Neural progenitor cell (in vitro differentiated cells): ENCODE measurements around the gene NHSL1. TPM values are rescaled to one million over a fixed set of nuclear protein-coding genes. Genes with fewer than 3 reads are reported as not detected.

Experiments
- DNase-seq: peaks from one replicate; pipeline ENCODE4 v3.0.0-alpha.2; 2016; ENCODE audit warnings: low spot score
- H2AFZ ChIP-seq: fragments of 200-600 bp; sonication (generic); replicated peaks from 2 replicates; pipeline ENCODE4 v1.6.1; 2016; ENCODE audit warnings: antibody characterized with exemption
- H3F3A ChIP-seq: fragments of 200-600 bp; sonication (generic); 2 replicates; pipeline ENCODE4 v1.6.1; 2016; ENCODE audit warnings: antibody characterized with exemption, low read depth
- H3K27ac ChIP-seq: fragments of 200-600 bp; sonication (generic); 2 replicates; pipeline ENCODE4 v1.5.1; 2016; ENCODE audit warnings: mild to moderate bottlenecking
- H3K27me3 ChIP-seq: fragments of 200-600 bp; sonication (generic); 2 replicates; pipeline ENCODE4 v1.6.1; 2016; ENCODE audit warnings: mild to moderate bottlenecking, moderate library complexity
- H3K36me3 ChIP-seq: fragments of 200-600 bp; sonication (generic); 2 replicates; pipeline ENCODE4 v1.5.1; 2016
- H3K4me1 ChIP-seq: fragments of 200-600 bp; sonication (generic); 2 replicates; pipeline ENCODE4 v1.6.1; 2016; ENCODE audit warnings: mixed run types
- H3K4me2 ChIP-seq: fragments of 200-600 bp; sonication (generic); 2 replicates; pipeline ENCODE4 v1.6.1; 2016
- H3K4me3 ChIP-seq: fragments of 200-600 bp; sonication (generic); 2 replicates; pipeline ENCODE4 v1.5.1; 2016
- H3K79me2 ChIP-seq: fragments of 200-600 bp; sonication (generic); 2 replicates; pipeline ENCODE4 v1.6.1; 2016; ENCODE audit warnings: low read depth
- H3K9ac ChIP-seq: fragments of 200-600 bp; sonication (generic); 2 replicates; pipeline ENCODE4 v1.6.1; 2016
- H3K9me3 ChIP-seq: fragments of 200-600 bp; sonication (generic); 2 replicates; pipeline ENCODE4 v1.5.1; 2016; ENCODE audit warnings: low read depth
- H4K20me1 ChIP-seq: fragments of 200-600 bp; sonication (generic); 2 replicates; pipeline ENCODE4 v1.6.1; 2016; ENCODE audit warnings: low read depth
- H3K27ac Mint-ChIP-seq: 3 replicates; pipeline ENCODE4 v1.8.0; 2021; ENCODE audit warnings: mixed read lengths
- H3K27me3 Mint-ChIP-seq: 2 replicates; pipeline ENCODE4 v1.8.0; 2022; ENCODE audit warnings: low read depth, mild to moderate bottlenecking, inconsistent platforms, moderate library complexity, mixed read lengths; ENCODE audit not compliant: insufficient read depth
- H3K36me3 Mint-ChIP-seq: 3 replicates; pipeline ENCODE4 v1.8.0; 2021; ENCODE audit warnings: mixed read lengths
- H3K4me1 Mint-ChIP-seq: 3 replicates; pipeline ENCODE4 v1.8.0; 2021; ENCODE audit warnings: mixed read lengths
- H3K4me3 Mint-ChIP-seq: 3 replicates; pipeline ENCODE4 v1.8.0; 2021; ENCODE audit warnings: mild to moderate bottlenecking, moderate library complexity, mixed read lengths
- H3K9me3 Mint-ChIP-seq: 3 replicates; pipeline ENCODE4 v1.8.0; 2020; ENCODE audit warnings: mixed read lengths
- CTCF ChIP-seq: fragments of 200-600 bp; sonication (generic); IDR thresholded peaks from 2 replicates; pipeline ENCODE4 v1.5.1; 2017; ENCODE audit warnings: antibody characterized with exemption, mild to moderate bottlenecking
- EZH2 ChIP-seq: fragments of 200-600 bp; sonication (generic); IDR thresholded peaks from 2 replicates; pipeline ENCODE4 v1.6.1; 2017; ENCODE audit warnings: antibody characterized with exemption, mild to moderate bottlenecking, moderate library complexity
- EZH2phosphoT487 ChIP-seq: fragments of 200-600 bp; sonication (generic); IDR thresholded peaks from 2 replicates; pipeline ENCODE4 v1.6.1; 2017; ENCODE audit warnings: antibody characterized with exemption
- total RNA-seq: library from RNA; depleted of rRNA; stranded (reverse); fragments of >200 nt; gene quantifications from 2 replicates; pipeline ENCODE4 v1.2.3, GENCODE V29; 2015; ENCODE audit warnings: low replicate concordance

NHSL1 gene
- total RNA-seq, 1 donor from 2014 or later = 12.1 TPM

GRCh38 chr6:138509371-138509770 is 10.1 kb upstream of the NHSL1 start:
- TF ChIP-seq CTCF (peak; percentile 70), EZH2 (no peak)
- peaks cover 63% of the 10 kb centered on the region for H3K4me1 Mint-ChIP-seq
- H3K9ac ChIP-seq = no peak overlapping the region
- H3K9me3 Mint-ChIP-seq = no peaks in the 10 kb centered on the region
- peak; percentile 49 for DNase-seq
- H3K9me3 ChIP-seq = no peaks in the 10 kb centered on the region
- H3K79me2 ChIP-seq = peaks cover 35% of the 10 kb centered on the region
- no peaks in the 10 kb centered on the region for H3K36me3 ChIP-seq
- no peak overlapping the region for H3K27ac ChIP-seq
- peaks cover 1% of the 10 kb centered on the region for H3K36me3 Mint-ChIP-seq
- peaks cover 39% of the 10 kb centered on the region for H3K4me1 ChIP-seq
- H3K27ac Mint-ChIP-seq = no peak overlapping the region
- H2AFZ ChIP-seq = no peak overlapping the region
- no peaks in the 10 kb centered on the region for H3K27me3 Mint-ChIP-seq
- peaks cover 20% of the 10 kb centered on the region for H3F3A ChIP-seq
- no peak overlapping the region for H3K4me2 ChIP-seq
- H3K4me3 ChIP-seq = no peak overlapping the region
- no peak overlapping the region for H3K4me3 Mint-ChIP-seq
- no peaks in the 10 kb centered on the region for H3K27me3 ChIP-seq
- peaks cover 5% of the 10 kb centered on the region for H4K20me1 ChIP-seq

- TF ChIP-seq CTCF (no peak), EZH2 (no peak), EZH2phosphoT487 (no peak)
- no peak for DNase-seq
- Mint-ChIP-seq H3K36me3 (peaks cover 5% of the 10 kb centered on the region), H3K4me3 (no peak overlapping the region), H3K4me1 (peaks cover 67% of the 10 kb centered on the region), H3K27me3 (no peaks in the 10 kb centered on the region), H3K27ac (no peak overlapping the region), H3K9me3 (no peaks in the 10 kb centered on the region)
- H3K79me2 ChIP-seq = peaks cover 30% of the 10 kb centered on the region
- peaks cover 5% of the 10 kb centered on the region for H4K20me1 ChIP-seq
- H3K27ac ChIP-seq = no peak overlapping the region
- peaks cover 20% of the 10 kb centered on the region for H3F3A ChIP-seq
- H3K36me3 ChIP-seq = no peaks in the 10 kb centered on the region
- no peaks in the 10 kb centered on the region for H3K9me3 ChIP-seq
- H3K4me1 ChIP-seq = peaks cover 39% of the 10 kb centered on the region
- no peak overlapping the region for H3K4me2 ChIP-seq
- no peaks in the 10 kb centered on the region for H3K27me3 ChIP-seq
- no peak overlapping the region for H3K9ac ChIP-seq
- H2AFZ ChIP-seq = no peak overlapping the region
- no peak overlapping the region for H3K4me3 ChIP-seq
Observed at GRCh38 chr6:138508676-138508988, 9.3 kb upstream of the NHSL1 start.

GRCh38 chr6:138507977-138508675 is 8.8 kb upstream of the NHSL1 start:
- H3K9me3 Mint-ChIP-seq = no peaks in the 10 kb centered on the region
- Histone ChIP-seq H4K20me1 (peaks cover 5% of the 10 kb centered on the region), H3K9ac (no peak overlapping the region), H3K36me3 (no peaks in the 10 kb centered on the region), H2AFZ (no peak overlapping the region), H3K79me2 (peaks cover 30% of the 10 kb centered on the region), H3K9me3 (no peaks in the 10 kb centered on the region), H3K27me3 (no peaks in the 10 kb centered on the region), H3K4me1 (peaks cover 38% of the 10 kb centered on the region), H3K4me2 (no peak overlapping the region), H3K4me3 (no peak overlapping the region), H3F3A (peaks cover 16% of the 10 kb centered on the region), H3K27ac (no peak overlapping the region)
- H3K36me3 Mint-ChIP-seq = peaks cover 5% of the 10 kb centered on the region
- no peak for DNase-seq
- no peaks in the 10 kb centered on the region for H3K27me3 Mint-ChIP-seq
- H3K27ac Mint-ChIP-seq = no peak overlapping the region
- peaks cover 67% of the 10 kb centered on the region for H3K4me1 Mint-ChIP-seq
- TF ChIP-seq EZH2 = no peak
- no peak for TF ChIP-seq EZH2phosphoT487
- no peak for TF ChIP-seq CTCF
- no peak overlapping the region for H3K4me3 Mint-ChIP-seq
